Measurements from ENCODE around the gene LRBA. TPM values are rescaled to one million over a fixed set of nuclear protein-coding genes. Genes with fewer than 3 reads are reported as not detected.

LRBA gene
- total RNA-seq, 1 experiment from 2014 or later = 77.4 TPM

DNA sequence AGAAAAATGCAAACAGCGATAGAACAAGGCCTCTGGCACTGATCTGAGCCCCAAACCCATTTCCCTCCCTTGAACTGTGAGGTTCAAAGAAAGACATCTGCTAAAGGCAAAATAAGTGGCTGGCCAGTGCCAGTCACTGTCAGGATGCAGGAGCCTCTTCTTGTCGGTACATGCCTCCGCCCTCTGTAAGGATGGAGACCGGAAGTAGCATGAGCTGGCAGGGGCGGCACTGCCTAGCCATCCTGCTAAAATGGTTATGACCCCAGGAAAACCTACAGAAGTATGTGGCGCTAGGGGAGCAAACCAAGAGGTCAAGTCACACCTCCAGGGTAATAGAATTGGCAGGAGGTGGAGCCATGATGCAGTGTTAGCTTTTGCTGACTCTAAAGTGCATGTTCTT, 756.5 kb downstream of the LRBA start:
- H4K20me1 ChIP-seq (ENCODE audit: insufficient read depth) = no peaks in the 10 kb centered on the region
- no peaks in the 10 kb centered on the region for H3K27me3 ChIP-seq (ENCODE audit: insufficient read depth, low read depth)
- H3K9me2 ChIP-seq (ENCODE audit: insufficient read depth) = no peaks in the 10 kb centered on the region
- H3K27ac ChIP-seq = no peak overlapping the region
- DNase-seq = no peak
- no peaks in the 10 kb centered on the region for H3K4me1 ChIP-seq (replicated peaks; ENCODE audit: insufficient read depth)
- TF ChIP-seq, protein P1, sequence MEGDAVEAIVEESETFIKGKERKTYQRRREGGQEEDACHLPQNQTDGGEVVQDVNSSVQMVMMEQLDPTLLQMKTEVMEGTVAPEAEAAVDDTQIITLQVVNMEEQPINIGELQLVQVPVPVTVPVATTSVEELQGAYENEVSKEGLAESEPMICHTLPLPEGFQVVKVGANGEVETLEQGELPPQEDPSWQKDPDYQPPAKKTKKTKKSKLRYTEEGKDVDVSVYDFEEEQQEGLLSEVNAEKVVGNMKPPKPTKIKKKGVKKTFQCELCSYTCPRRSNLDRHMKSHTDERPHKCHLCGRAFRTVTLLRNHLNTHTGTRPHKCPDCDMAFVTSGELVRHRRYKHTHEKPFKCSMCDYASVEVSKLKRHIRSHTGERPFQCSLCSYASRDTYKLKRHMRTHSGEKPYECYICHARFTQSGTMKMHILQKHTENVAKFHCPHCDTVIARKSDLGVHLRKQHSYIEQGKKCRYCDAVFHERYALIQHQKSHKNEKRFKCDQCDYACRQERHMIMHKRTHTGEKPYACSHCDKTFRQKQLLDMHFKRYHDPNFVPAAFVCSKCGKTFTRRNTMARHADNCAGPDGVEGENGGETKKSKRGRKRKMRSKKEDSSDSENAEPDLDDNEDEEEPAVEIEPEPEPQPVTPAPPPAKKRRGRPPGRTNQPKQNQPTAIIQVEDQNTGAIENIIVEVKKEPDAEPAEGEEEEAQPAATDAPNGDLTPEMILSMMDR (conservative IDR thresholded peaks at IDR 0.05) = no peak
- ChIA-PET CTCF (no interaction called here), POLR2A (ENCODE audit: unreplicated experiment) (no interaction called here)
- H3K4me3 ChIP-seq = no peak overlapping the region
- no peaks in the 10 kb centered on the region for H3K9me3 ChIP-seq (ENCODE audit: insufficient read depth, low read depth)
- intact Hi-C loops (cut with micrococcal nuclease; ENCODE audit: unreplicated experiment) = no loop called here
- H3K79me2 ChIP-seq (ENCODE audit: low read depth) = no peaks in the 10 kb centered on the region
- H3K4me2 ChIP-seq = no peak overlapping the region
- H2AFZ ChIP-seq = no peak overlapping the region
- H3K36me3 ChIP-seq (ENCODE audit: low read depth) = no peaks in the 10 kb centered on the region
- no TSS peak for BruUV-seq (replicated peaks)
- H3F3A ChIP-seq (ENCODE audit: insufficient read depth, low read depth) = no peaks in the 10 kb centered on the region

DNA sequence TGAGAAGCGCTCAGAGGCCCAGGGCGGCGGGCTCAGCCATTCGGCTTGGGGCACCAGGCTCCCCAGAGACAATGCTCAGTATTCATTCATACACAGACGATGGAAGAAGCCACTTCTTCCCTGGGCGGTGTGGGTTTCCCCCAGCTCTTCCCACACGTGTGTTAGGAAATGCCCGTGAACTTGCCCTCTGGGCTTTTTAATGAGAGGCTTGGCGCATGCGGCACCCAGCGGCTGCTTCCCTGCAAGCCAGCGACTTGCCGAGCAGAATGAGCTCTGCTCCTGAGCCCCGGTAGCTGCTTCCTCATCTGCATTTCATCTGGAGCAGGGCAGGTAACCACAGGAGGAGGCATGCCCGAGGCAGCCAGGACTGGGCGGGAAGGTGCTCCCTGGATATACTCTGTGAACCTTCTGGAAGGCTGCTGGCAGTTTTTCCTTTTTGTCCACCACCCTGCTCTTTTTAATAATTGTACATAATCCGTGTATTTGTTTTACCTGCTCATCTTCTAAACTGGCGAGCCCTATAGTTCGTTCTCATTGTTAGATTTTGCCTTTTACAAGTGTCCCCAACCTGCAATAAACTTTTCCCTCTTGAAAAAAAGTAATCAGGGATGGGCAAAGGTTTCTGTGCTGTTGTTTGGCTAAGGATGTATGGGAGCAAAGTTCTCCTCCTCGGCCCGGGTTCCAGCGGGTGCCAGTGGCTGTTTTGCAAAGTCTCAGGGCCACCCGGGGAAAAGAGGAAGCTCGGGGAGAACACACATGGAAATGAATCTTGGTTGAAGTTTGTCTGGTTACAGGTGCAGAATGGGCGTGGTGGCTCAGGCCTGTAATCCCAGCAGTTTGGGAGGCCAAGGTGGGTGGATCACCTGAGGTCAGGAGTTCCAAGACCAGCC, 758.0 kb downstream of the LRBA start:
- no peaks in the 10 kb centered on the region for H3F3A ChIP-seq (ENCODE audit: insufficient read depth, low read depth)
- no TSS peak for BruUV-seq (replicated peaks)
- no peaks in the 10 kb centered on the region for H3K79me2 ChIP-seq (ENCODE audit: low read depth)
- no peaks in the 10 kb centered on the region for H3K9me3 ChIP-seq (ENCODE audit: insufficient read depth, low read depth)
- TF ChIP-seq, protein P1 (conservative IDR thresholded peaks at IDR 0.05) = no peak
- TF ChIP-seq EZH2 (IDR thresholded peaks at IDR 0.05; ENCODE audit: low read depth) = no peak
- no peaks in the 10 kb centered on the region for H4K20me1 ChIP-seq (ENCODE audit: insufficient read depth)
- POLR2A ChIA-PET (ENCODE audit: unreplicated experiment) = no interaction called here
- no peak overlapping the region for H3K4me2 ChIP-seq
- no peak overlapping the region for H3K4me3 ChIP-seq
- H2AFZ ChIP-seq = no peak overlapping the region
- no peaks in the 10 kb centered on the region for H3K9me2 ChIP-seq (ENCODE audit: insufficient read depth)
- intact Hi-C loops (cut with micrococcal nuclease; ENCODE audit: unreplicated experiment) = no loop called here
- H3K27ac ChIP-seq = no peak overlapping the region
- H3K4me1 ChIP-seq (replicated peaks; ENCODE audit: insufficient read depth) = no peaks in the 10 kb centered on the region
- CTCF ChIA-PET = no interaction called here
- H3K27me3 ChIP-seq (ENCODE audit: insufficient read depth, low read depth) = no peaks in the 10 kb centered on the region
- DNase-seq = no peak
- H3K36me3 ChIP-seq (ENCODE audit: low read depth) = no peaks in the 10 kb centered on the region

DNA sequence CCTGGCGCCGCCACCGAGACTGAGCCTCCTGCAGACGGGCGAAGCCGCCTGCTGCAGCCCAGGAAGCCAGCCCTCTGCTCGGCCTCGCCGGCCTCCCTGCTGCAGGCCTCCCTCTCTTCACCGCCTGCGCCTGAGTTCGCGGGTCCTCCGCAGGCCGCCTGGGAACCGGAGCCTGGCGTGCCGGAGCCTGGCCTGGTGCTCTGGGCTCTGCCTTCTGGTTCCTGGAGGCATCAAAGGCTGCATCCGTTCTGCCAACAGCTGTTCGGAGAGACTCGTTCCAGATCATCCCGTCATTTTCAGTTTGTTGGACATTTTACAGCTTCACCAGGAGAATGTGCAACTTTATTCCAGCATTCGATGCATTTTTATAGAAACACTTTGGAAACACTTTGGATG, 758.9 kb downstream of the LRBA start:
- POLR2A ChIA-PET (ENCODE audit: unreplicated experiment) = no interaction called here
- CTCF ChIA-PET = no interaction called here

More for the DNA sequence above, 758.9 kb downstream of the LRBA start:
- Histone ChIP-seq H3K4me2 (no peak overlapping the region), H3K27ac (no peak overlapping the region), H3K79me2 (ENCODE audit: low read depth) (no peaks in the 10 kb centered on the region), H3K36me3 (ENCODE audit: low read depth) (no peaks in the 10 kb centered on the region), H3K4me3 (no peak overlapping the region), H4K20me1 (ENCODE audit: insufficient read depth) (no peaks in the 10 kb centered on the region), H3F3A (ENCODE audit: insufficient read depth, low read depth) (no peaks in the 10 kb centered on the region), H3K27me3 (ENCODE audit: insufficient read depth, low read depth) (no peaks in the 10 kb centered on the region), H3K9me3 (ENCODE audit: insufficient read depth, low read depth) (no peaks in the 10 kb centered on the region), H2AFZ (no peak overlapping the region), H3K9me2 (ENCODE audit: insufficient read depth) (no peaks in the 10 kb centered on the region), H3K4me1 (replicated peaks; ENCODE audit: insufficient read depth) (no peaks in the 10 kb centered on the region)
- no peak for TF ChIP-seq EZH2 (IDR thresholded peaks at IDR 0.05; ENCODE audit: low read depth)
- TF ChIP-seq, protein P1 (conservative IDR thresholded peaks at IDR 0.05) = no peak
- no TSS peak for BruUV-seq (replicated peaks)
- DNase-seq = no peak
- intact Hi-C loops (cut with micrococcal nuclease; ENCODE audit: unreplicated experiment) = no loop called here

Data from PC-9 (cell line).